PC-3 (cell line): ENCODE data around the gene PTK6. TPM values are rescaled to one million over a fixed set of nuclear protein-coding genes. Genes with fewer than 3 reads are reported as not detected.

ENCODE experiments used
- ATAC-seq: fragments of 200-7000 bp; cut with Tn5 transposase; 2 replicates; pipeline ENCODE4 v1.9.1; 2020; ENCODE audit warnings: mild to moderate bottlenecking, moderate library complexity
- BruUV-seq: library from RNA; stranded (reverse); fragments of 400-500 nt; replicated peaks from 2 replicates; lab custom pipeline; 2021; lab: Mats Ljungman, UMichigan
- CTCF ChIA-PET: fragments of 300-600 bp; sonication (Branson Sonifier 250); formaldehyde crosslinking; loops from one replicate; lab custom pipeline; 2022; ENCODE audit warnings: antibody characterized with exemption; lab: Charles Lee
- POLR2A ChIA-PET: fragments of 300-600 bp; sonication (Branson Sonifier 250); formaldehyde crosslinking; loops from one replicate; lab custom pipeline; 2022; ENCODE audit warnings: antibody characterized with exemption; ENCODE audit not compliant: unreplicated experiment; lab: Charles Lee
- DNase-seq: peaks from one replicate; pipeline ENCODE4 v3.0.0-alpha.2; 2015
- H2AFZ ChIP-seq: fragments of 300-600 bp; sonication (generic); 2 replicates; pipeline ENCODE4 v1.6.0; 2016; ENCODE audit warnings: antibody characterized with exemption, low read length
- H3F3A ChIP-seq: fragments of 300-600 bp; sonication (generic); one replicate; pipeline ENCODE4 v1.6.0; 2017; ENCODE audit warnings: antibody characterized with exemption, low read length, control low read depth, mild to moderate bottlenecking; ENCODE audit not compliant: unreplicated experiment
- H3K27ac ChIP-seq: fragments of 300-600 bp; sonication (generic); 2 replicates; pipeline ENCODE4 v1.5.1; 2016; ENCODE audit warnings: mild to moderate bottlenecking, low read length
- H3K27me3 ChIP-seq: fragments of 300-600 bp; sonication (generic); 2 replicates; pipeline ENCODE4 v1.6.1; 2016; ENCODE audit warnings: low read length, mixed read lengths
- H3K36me3 ChIP-seq: fragments of 300-600 bp; sonication (generic); 2 replicates; pipeline ENCODE4 v1.6.1; 2016; ENCODE audit warnings: low read depth, mixed run types, low read length, mixed read lengths
- H3K4me1 ChIP-seq: fragments of 300-600 bp; sonication (generic); 2 replicates; pipeline ENCODE4 v1.5.1; 2016; ENCODE audit warnings: low read length; ENCODE audit not compliant: insufficient read depth
- H3K4me2 ChIP-seq: fragments of 300-600 bp; sonication (generic); 2 replicates; pipeline ENCODE4 v1.6.0; 2016; ENCODE audit warnings: low read length
- H3K4me3 ChIP-seq: fragments of 300-600 bp; sonication (generic); 2 replicates; pipeline ENCODE4 v1.5.1; 2016; ENCODE audit warnings: mild to moderate bottlenecking, low read length, mixed read lengths
- H3K79me2 ChIP-seq: fragments of 300-600 bp; sonication (generic); 2 replicates; pipeline ENCODE4 v1.6.1; 2017; ENCODE audit warnings: low read length, mixed read lengths
- H3K9ac ChIP-seq: fragments of 300-600 bp; sonication (generic); 2 replicates; pipeline ENCODE4 v1.6.0; 2016; ENCODE audit warnings: mild to moderate bottlenecking, low read length
- H3K9me2 ChIP-seq: fragments of 300-600 bp; sonication (generic); replicated peaks from 2 replicates; pipeline ENCODE4 v1.6.1; 2016; ENCODE audit warnings: mixed run types, low read length, mixed read lengths
- H3K9me3 ChIP-seq: fragments of 300-600 bp; sonication (generic); 2 replicates; pipeline ENCODE4 v1.6.1; 2016; ENCODE audit warnings: low read length, mixed read lengths
- H4K20me1 ChIP-seq: fragments of 300-600 bp; sonication (generic); 2 replicates; pipeline ENCODE4 v1.6.1; 2016; ENCODE audit warnings: low read length, mixed read lengths
- EZH2 ChIP-seq: fragments of 300-600 bp; sonication (generic); IDR thresholded peaks from one replicate; pipeline ENCODE4 v1.6.1; 2017; ENCODE audit warnings: antibody characterized with exemption, mild to moderate bottlenecking, low read length; ENCODE audit not compliant: unreplicated experiment
- EZH2phosphoT487 ChIP-seq: fragments of 300-600 bp; sonication (generic); IDR thresholded peaks from 2 replicates; pipeline ENCODE4 v1.6.1; 2018; ENCODE audit warnings: mild to moderate bottlenecking, antibody characterized with exemption, low read length, borderline replicate concordance
- intact Hi-C: fragments of 100-400 bp; cut with micrococcal nuclease; formaldehyde crosslinking; loops from 2 replicates; pipeline ENCODE4 v1.9.0; 2023
- total RNA-seq: library from RNA; depleted of rRNA; stranded (reverse); fragments of >200 nt; gene quantifications from 2 replicates; pipeline ENCODE4 v1.2.3, GENCODE V29; 2014
- TF ChIP-seq, protein P1 (sequence below): fragments of 300-600 bp; sonication (generic); conservative IDR thresholded peaks from 2 replicates; pipeline ENCODE4 v1.5.1; 2017; ENCODE audit warnings: antibody characterized with exemption, low read depth, mild to moderate bottlenecking, low read length

Gene PTK6
- total RNA-seq, 1 experiment from 2014 or later = 11.1 TPM

DNA sequence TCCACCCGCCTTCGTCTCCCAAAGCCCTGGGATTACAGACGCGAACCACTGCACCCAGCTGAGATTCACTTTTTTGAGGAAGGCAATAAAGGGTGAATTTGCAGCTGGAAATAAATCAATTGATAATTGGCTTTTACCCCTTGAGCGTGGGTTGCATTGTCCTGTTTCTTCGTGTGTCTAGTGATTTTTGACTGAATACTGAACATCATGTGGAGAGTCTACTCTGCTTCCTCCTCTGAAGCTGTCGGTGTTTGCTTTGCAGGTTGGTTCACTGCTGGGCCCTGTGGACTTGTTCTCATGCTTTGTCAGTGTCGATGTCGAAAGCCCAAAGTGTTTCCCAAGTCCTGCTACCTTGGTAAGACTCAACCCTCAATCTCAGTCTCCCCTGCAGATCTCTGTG is 32.5 kb downstream of the PTK6 start:
- Histone ChIP-seq H3K4me2 (no peak overlapping the region), H3K9ac (no peak overlapping the region), H3K27ac (no peak overlapping the region), H3K79me2 (no peaks in the 10 kb centered on the region), H3K9me3 (no peaks in the 10 kb centered on the region), H4K20me1 (no peaks in the 10 kb centered on the region), H3K4me3 (no peak overlapping the region), H3K4me1 (no peaks in the 10 kb centered on the region), H3F3A (no peaks in the 10 kb centered on the region), H2AFZ (no peak overlapping the region), H3K27me3 (no peaks in the 10 kb centered on the region), H3K36me3 (no peaks in the 10 kb centered on the region), H3K9me2 (no peaks in the 10 kb centered on the region)
- ChIA-PET CTCF (no interaction called here), POLR2A (no interaction called here)
- ATAC-seq (no peak), DNase-seq (no peak)
- TF ChIP-seq, protein P1, sequence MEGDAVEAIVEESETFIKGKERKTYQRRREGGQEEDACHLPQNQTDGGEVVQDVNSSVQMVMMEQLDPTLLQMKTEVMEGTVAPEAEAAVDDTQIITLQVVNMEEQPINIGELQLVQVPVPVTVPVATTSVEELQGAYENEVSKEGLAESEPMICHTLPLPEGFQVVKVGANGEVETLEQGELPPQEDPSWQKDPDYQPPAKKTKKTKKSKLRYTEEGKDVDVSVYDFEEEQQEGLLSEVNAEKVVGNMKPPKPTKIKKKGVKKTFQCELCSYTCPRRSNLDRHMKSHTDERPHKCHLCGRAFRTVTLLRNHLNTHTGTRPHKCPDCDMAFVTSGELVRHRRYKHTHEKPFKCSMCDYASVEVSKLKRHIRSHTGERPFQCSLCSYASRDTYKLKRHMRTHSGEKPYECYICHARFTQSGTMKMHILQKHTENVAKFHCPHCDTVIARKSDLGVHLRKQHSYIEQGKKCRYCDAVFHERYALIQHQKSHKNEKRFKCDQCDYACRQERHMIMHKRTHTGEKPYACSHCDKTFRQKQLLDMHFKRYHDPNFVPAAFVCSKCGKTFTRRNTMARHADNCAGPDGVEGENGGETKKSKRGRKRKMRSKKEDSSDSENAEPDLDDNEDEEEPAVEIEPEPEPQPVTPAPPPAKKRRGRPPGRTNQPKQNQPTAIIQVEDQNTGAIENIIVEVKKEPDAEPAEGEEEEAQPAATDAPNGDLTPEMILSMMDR = no peak
- no peak for TF ChIP-seq EZH2phosphoT487
- no TSS peak for BruUV-seq
- intact Hi-C loops = no loop called here

DNA sequence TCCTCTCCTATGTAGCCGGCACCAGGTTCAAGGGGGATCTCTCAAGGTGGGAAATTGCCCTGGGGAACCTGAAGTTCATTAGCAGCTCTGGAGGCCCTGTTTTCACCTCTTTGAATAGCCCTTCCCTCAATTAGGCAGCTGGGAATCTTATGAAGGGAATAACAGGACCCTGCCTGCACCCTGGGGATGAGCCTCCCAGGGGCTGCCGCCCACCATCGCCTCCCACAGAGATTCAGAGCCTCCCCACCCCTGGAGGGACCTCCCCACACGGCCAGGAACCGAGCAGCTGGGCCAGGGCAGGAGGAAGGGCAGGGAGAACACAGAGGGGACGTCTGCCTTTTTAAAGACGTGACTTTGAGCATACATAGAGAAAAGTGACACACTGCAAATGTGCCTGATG is 33.7 kb downstream of the PTK6 start:
- ChIA-PET POLR2A (no interaction called here), CTCF (no interaction called here)
- no peaks in the 10 kb centered on the region for H4K20me1 ChIP-seq
- H3F3A ChIP-seq = no peaks in the 10 kb centered on the region
- intact Hi-C loops = no loop called here
- no peaks in the 10 kb centered on the region; the same call in 1 of the 2 replicates for H3K4me1 ChIP-seq
- no peaks in the 10 kb centered on the region for H3K79me2 ChIP-seq
- no peak overlapping the region for H3K9ac ChIP-seq
- no peaks in the 10 kb centered on the region for H3K9me2 ChIP-seq
- H3K9me3 ChIP-seq = no peaks in the 10 kb centered on the region
- no peak overlapping the region for H3K4me3 ChIP-seq
- TF ChIP-seq EZH2phosphoT487 (no peak), EZH2 (no peak)
- TF ChIP-seq, protein P1 = no peak
- no peak overlapping the region for H2AFZ ChIP-seq
- no peak overlapping the region for H3K4me2 ChIP-seq
- DNase-seq = no peak
- BruUV-seq = no TSS peak
- no peaks in the 10 kb centered on the region for H3K36me3 ChIP-seq
- no peaks in the 10 kb centered on the region for H3K27me3 ChIP-seq
- no peak for ATAC-seq
- H3K27ac ChIP-seq = no peak overlapping the region

DNA sequence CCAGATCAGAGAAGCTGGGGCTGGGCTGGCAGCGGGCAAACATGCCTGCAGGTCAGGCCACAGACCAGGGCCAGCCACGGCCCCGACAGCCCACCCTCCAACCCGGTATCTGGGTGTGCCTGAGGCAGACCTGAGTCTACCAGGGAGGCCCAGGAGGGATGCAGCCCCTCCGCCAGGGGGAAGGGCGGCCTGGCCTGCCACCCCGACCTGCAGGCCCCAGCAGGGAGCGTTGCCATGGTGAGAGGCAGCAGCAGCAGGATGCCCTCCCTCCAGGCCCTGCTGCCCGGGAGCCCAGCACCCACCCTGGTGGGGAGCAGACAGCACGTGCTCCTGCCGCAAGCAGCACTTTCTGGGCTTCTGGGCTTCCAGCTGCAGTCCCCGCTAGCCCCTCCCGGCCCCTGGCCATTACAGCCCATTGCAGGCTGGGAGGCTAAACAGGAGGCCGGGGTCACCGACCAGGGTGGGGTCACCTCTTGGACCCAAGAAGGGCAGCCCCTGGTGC is 34.5 kb downstream of the PTK6 start:
- no TSS peak for BruUV-seq
- DNase-seq (no peak), ATAC-seq (no peak)
- no peak overlapping the region for H2AFZ ChIP-seq
- TF ChIP-seq EZH2phosphoT487 = no peak
- no peak for TF ChIP-seq EZH2
- TF ChIP-seq, protein P1 = no peak
- ChIA-PET POLR2A (no interaction called here), CTCF (no interaction called here)
- H4K20me1 ChIP-seq = no peaks in the 10 kb centered on the region
- no peaks in the 10 kb centered on the region for H3K27me3 ChIP-seq
- H3K4me3 ChIP-seq = no peak overlapping the region
- H3K4me1 ChIP-seq = peaks cover 2% of the 10 kb centered on the region
- H3F3A ChIP-seq = no peaks in the 10 kb centered on the region
- H3K4me2 ChIP-seq = no peak overlapping the region
- intact Hi-C loops = no loop called here
- H3K27ac ChIP-seq = no peak overlapping the region
- no peaks in the 10 kb centered on the region for H3K9me3 ChIP-seq
- H3K9ac ChIP-seq = no peak overlapping the region
- no peaks in the 10 kb centered on the region for H3K9me2 ChIP-seq
- H3K79me2 ChIP-seq = peaks cover 7% of the 10 kb centered on the region
- no peaks in the 10 kb centered on the region for H3K36me3 ChIP-seq
